Measurements from ENCODE around the gene NDUFB3.
A peak's percentile ranks its signal among the peaks of the same experiment; 100 is the strongest.
"Not testable (repeated sequence)": the region's sequence is repeated elsewhere in the genome, so short reads cannot be mapped to it uniquely, and the experiment has no call there.

NDUFB3 gene

GRCh38 chr2:201093573-201093972 is 21.8 kb downstream of the NDUFB3 start:
- no peak for DNase-seq (ENCODE audit: low spot score)

- no peak for DNase-seq (ENCODE audit: low spot score)
Measured at GRCh38 chr2:201100497-201100896, 28.7 kb downstream of the NDUFB3 start.

GRCh38 chr2:201105759-201106158 is 34.0 kb downstream of the NDUFB3 start:
- DNase-seq (ENCODE audit: low spot score), result no peak

- DNase-seq (ENCODE audit: low spot score), result no peak
Measured at GRCh38 chr2:201107624-201108023, 35.8 kb downstream of the NDUFB3 start.

GRCh38 chr2:201108341-201108740 is 36.5 kb downstream of the NDUFB3 start:
- DNase-seq (ENCODE audit: low spot score), result no peak

GRCh38 chr2:201109186-201109585 is 37.4 kb downstream of the NDUFB3 start:
- no peak for DNase-seq (ENCODE audit: low spot score)

- DNase-seq (ENCODE audit: low spot score), result no peak
Measured at GRCh38 chr2:201110615-201111014, 38.8 kb downstream of the NDUFB3 start.

GRCh38 chr2:201111096-201111495 is 39.3 kb downstream of the NDUFB3 start:
- no peak for DNase-seq (ENCODE audit: low spot score)

- DNase-seq (ENCODE audit: low spot score), result no peak
Measured at GRCh38 chr2:201114350-201114749, 42.5 kb downstream of the NDUFB3 start.

- DNase-seq (ENCODE audit: low spot score), result no peak
Measured at GRCh38 chr2:201114846-201115245, 43.0 kb downstream of the NDUFB3 start.

GRCh38 chr2:201116115-201116958 is 44.5 kb downstream of the NDUFB3 start, which contains the start of gene CFLAR:
Gene CFLAR (plus strand): TSS chr2:201116164. CDS start chr2:201129866, 13,702 bp downstream.
- peak; percentile 83 for DNase-seq (ENCODE audit: low spot score)

GRCh38 chr2:201116959-201117734 is 45.3 kb downstream of the NDUFB3 start:
- peak; percentile 89 for DNase-seq (ENCODE audit: low spot score)

- DNase-seq (ENCODE audit: low spot score), result not testable (repeated sequence)
Measured at GRCh38 chr2:201117735-201118094, 45.9 kb downstream of the NDUFB3 start.

- DNase-seq (ENCODE audit: low spot score), result peak; percentile 95
Measured at GRCh38 chr2:201118121-201118960, 46.5 kb downstream of the NDUFB3 start.

GRCh38 chr2:201118961-201119854 is 47.4 kb downstream of the NDUFB3 start:
- DNase-seq (ENCODE audit: low spot score), result no peak

GRCh38 chr2:201122276-201122675 is 50.5 kb downstream of the NDUFB3 start:
- DNase-seq (ENCODE audit: low spot score), result peak; percentile 54

- no peak for DNase-seq (ENCODE audit: low spot score)
Measured at GRCh38 chr2:201126308-201127151, 54.7 kb downstream of the NDUFB3 start.

- no peak for DNase-seq (ENCODE audit: low spot score)
Measured at GRCh38 chr2:201127152-201127511, 55.3 kb downstream of the NDUFB3 start.

GRCh38 chr2:201127570-201127969 is 55.8 kb downstream of the NDUFB3 start:
- DNase-seq (ENCODE audit: low spot score), result peak; percentile 81

- DNase-seq (ENCODE audit: low spot score), result no peak
Measured at GRCh38 chr2:201128033-201128432, 56.2 kb downstream of the NDUFB3 start.
